Measurements from ENCODE around the gene BCAS3.
A peak's percentile ranks its signal among the peaks of the same experiment; 100 is the strongest.
"Not testable (repeated sequence)": the region's sequence is repeated elsewhere in the genome, so short reads cannot be mapped to it uniquely, and the experiment has no call there.

The BCAS3 gene

DNA sequence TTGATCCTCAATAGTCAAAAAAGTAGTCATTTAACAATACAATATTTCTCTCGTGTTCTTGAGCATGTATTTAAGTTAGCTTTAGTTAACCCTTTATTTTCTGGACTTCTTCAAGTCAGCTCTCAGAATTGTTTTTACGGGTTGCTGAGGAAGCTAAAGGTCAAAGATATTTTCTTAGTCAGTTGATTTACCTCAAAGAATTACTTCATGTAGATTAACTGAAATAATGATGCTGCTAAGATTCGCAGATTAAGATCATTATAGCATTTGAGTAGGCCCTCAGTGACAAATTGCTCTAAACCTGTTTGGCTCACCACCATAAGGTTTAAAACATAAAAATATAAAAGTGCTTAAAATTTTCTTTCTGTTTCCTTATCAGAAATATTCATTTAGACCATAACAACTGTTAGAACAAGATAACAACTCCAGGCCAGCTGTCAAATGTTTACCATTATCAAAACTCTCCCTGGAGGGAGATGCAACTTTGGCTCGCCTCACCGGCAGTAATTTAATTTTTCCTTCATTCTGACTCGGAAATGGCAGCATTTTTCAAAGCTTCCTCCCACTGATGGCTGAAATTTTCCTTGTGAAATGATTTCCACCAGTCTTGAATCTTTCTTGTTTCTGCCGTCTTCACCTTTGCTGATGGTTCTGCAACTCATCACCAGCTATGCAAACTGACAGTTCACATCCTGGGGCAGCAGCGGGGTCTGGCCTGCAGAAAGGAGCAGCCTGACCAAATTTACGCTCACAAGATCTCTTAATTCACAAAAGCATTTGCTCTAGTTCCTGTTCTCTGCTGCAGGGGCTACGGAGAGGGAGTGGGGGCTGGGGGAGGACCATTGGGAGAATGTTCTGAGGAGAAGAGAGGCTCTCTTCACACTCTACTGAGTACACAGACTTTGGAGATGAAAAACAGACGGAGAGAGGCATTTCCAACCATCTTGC is 467.2 kb downstream of the BCAS3 start:
- DNase-seq (ENCODE audit: low read depth), result peak; percentile 30
- TF ChIP-seq, protein P1, sequence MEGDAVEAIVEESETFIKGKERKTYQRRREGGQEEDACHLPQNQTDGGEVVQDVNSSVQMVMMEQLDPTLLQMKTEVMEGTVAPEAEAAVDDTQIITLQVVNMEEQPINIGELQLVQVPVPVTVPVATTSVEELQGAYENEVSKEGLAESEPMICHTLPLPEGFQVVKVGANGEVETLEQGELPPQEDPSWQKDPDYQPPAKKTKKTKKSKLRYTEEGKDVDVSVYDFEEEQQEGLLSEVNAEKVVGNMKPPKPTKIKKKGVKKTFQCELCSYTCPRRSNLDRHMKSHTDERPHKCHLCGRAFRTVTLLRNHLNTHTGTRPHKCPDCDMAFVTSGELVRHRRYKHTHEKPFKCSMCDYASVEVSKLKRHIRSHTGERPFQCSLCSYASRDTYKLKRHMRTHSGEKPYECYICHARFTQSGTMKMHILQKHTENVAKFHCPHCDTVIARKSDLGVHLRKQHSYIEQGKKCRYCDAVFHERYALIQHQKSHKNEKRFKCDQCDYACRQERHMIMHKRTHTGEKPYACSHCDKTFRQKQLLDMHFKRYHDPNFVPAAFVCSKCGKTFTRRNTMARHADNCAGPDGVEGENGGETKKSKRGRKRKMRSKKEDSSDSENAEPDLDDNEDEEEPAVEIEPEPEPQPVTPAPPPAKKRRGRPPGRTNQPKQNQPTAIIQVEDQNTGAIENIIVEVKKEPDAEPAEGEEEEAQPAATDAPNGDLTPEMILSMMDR (IDR thresholded peaks at IDR 0.05; ENCODE audit: low read length, missing control alignments), result no peak
- H3K4me3 ChIP-seq (replicated peaks; ENCODE audit: low read depth, low read length), result no peak overlapping the region

- not testable (repeated sequence) for DNase-seq (ENCODE audit: low read depth); H3K4me3 ChIP-seq (replicated peaks; ENCODE audit: low read depth, low read length)
Measured at GRCh38 chr17:61146833-61147232, 469.2 kb downstream of the BCAS3 start.

DNA sequence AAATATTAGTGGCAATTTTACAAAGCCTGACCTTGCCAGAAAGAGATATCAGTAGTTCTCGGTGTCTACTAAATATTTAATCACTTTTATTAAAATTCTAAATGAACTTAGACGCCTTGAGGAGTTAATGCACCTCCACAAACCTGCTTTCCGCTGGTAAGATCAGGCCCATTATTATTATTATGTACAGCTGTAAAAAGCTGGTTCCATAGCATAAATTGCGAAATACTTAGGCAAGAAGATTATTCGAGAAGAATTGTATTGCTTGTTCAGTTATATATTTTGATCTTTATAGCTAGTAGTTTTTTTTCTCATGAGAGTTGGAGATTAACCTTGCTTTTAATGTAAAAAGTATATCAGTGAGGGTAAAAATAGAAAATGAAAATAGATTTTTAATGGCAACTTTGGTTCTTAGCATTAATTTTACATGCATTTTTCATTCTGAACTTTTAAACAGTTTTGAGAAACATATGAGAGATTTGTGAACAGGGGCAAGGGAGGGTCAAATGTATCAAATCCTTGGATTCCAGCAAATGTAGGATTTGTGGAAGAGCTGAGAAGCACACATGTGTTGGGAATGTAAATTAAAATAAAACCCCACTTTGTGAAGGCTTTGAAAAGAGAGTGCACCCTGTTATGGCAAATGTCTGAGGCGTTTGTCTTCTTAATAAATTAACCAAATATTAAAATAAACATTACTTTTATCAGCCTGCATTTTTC is 471.6 kb downstream of the BCAS3 start:
- DNase-seq (ENCODE audit: low read depth), result no peak
- no peak overlapping the region for H3K4me3 ChIP-seq (replicated peaks; ENCODE audit: low read depth, low read length)
- TF ChIP-seq, protein P1 (IDR thresholded peaks at IDR 0.05; ENCODE audit: low read length, missing control alignments), result no peak

DNA sequence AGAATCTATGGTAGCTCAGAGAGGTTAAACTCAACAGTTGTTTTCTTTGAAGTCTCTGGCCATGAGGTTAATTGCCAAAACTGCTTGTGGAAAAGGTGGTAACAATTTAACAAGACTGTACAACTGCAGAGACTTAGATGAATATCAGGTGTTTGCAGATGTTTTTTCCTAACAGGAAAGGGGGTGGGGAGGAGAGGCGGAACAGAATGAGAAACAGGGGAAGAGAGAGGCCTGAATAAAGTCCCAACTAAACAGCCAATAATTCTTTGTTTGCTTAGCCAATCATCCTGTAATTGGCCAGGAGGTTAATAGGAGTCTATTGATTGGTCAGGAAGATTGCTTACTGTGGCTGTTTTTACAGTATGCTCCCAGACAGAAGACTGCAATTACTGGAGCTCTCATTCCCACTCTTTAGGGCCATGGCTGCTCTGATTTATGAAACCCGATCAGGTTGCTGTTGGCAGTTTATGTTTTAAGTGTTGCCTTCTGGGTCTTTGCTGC is 472.3 kb downstream of the BCAS3 start:
- no peak for DNase-seq (ENCODE audit: low read depth)
- TF ChIP-seq, protein P1 (IDR thresholded peaks at IDR 0.05; ENCODE audit: low read length, missing control alignments), result no peak
- no peak overlapping the region for H3K4me3 ChIP-seq (replicated peaks; ENCODE audit: low read depth, low read length)

DNA sequence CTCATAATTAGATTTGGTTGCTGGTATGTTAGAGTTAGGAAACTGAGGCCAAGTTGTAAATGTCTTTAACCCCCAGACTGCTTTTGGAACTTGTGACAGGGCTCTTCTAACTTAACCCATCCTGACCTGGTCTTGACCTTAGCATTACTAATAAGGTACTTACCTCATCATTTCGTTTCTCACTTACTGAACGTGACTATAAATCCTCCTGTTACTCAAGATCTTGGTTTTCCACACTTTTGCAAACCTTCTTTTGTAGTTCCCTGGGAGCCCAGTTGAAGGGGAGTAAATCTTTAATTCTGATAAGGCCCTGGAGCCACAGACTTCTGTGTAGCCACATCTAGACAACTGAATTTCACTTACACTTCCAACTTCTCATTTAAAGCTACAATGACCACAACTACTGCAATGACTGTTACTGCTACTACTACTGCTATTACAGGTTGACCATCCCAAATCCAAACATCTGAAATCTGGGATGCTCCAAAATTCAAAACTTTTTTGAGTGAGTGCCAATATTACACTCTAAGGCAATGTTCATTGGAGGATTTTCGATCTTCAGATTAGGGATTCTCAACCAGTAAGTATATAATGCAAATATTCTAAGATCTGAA is 473.1 kb downstream of the BCAS3 start:
- TF ChIP-seq, protein P1 (IDR thresholded peaks at IDR 0.05; ENCODE audit: low read length, missing control alignments), result no peak
- no peak for DNase-seq (ENCODE audit: low read depth)
- no peak overlapping the region for H3K4me3 ChIP-seq (replicated peaks; ENCODE audit: low read depth, low read length)

GRCh38 chr17:61152898-61153297 is 475.2 kb downstream of the BCAS3 start:
- no peak overlapping the region for H3K4me3 ChIP-seq (replicated peaks; ENCODE audit: low read depth, low read length)
- TF ChIP-seq, protein P1 (IDR thresholded peaks at IDR 0.05; ENCODE audit: low read length, missing control alignments), result no peak
- no peak for DNase-seq (ENCODE audit: low read depth)
